Pancreas (tissue), 10 donors: ENCODE measurements around the gene RNF121. TPM values are rescaled to one million over a fixed set of nuclear protein-coding genes. Genes with fewer than 3 reads are reported as not detected.

Experiments used
- ATAC-seq, 4 donors: fragments of 200-7000 bp; cut with Tn5 transposase; one replicate each; pipeline versions ENCODE4 v1.8.0 to v1.9.1; 2020; ENCODE audit warnings: mild to moderate bottlenecking in 4 of 4, moderate library complexity in 4 of 4
- DNase-seq, 6 donors: peaks; one replicate each; pipeline ENCODE4 v3.0.0-alpha.2; 2020
- FAIRE-seq: peaks from 2 replicates; lab custom pipeline; 2012; peaks lifted over from hg19 to GRCh38; lab: Jason Lieb, UNC
- H3K27ac ChIP-seq, 4 donors: fragments of 200-600 bp; sonication (generic); 1 replicate in 3 of 4; 2 replicates in 1 of 4; pipeline versions ENCODE4 v1.5.0 to v1.8.0; 2020
- H3K27me3 ChIP-seq, 4 donors: fragments of 200-600 bp; one replicate each; pipeline ENCODE4 v1.8.0; 2021
- H3K36me3 ChIP-seq, 3 donors: fragments of 200-600 bp; sonication (generic) in 1 of 3; one replicate each; pipeline versions ENCODE4 v1.5.0 to v1.8.0; 2020 to 2021
- H3K4me1 ChIP-seq, 3 donors: fragments of 200-600 bp; one replicate each; pipeline ENCODE4 v1.8.0; 2021
- H3K4me3 ChIP-seq, 4 donors: fragments of 200-600 bp; sonication (generic) in 2 of 4; one replicate each; pipeline versions ENCODE4 v1.5.0 to v1.8.0; 2020 to 2021
- H3K9me3 ChIP-seq, 4 donors: fragments of 200-600 bp; one replicate each; pipeline ENCODE4 v1.8.0; 2021
- WGBS, 2 donors: extraction: QIAGEN DNeasy Blood & Tissue Kit; methylation state at CpG; one replicate each; pipeline ENCODE4 v1.1.7; 2013; 5-methylcytosine and 5-hydroxymethylcytosine counted together
- intact Hi-C, 3 donors: fragments of 100-400 bp; cut with DNase I; formaldehyde crosslinking; loops; one replicate each; pipeline versions ENCODE4 v1.11.1 to v1.14.2; 2022
- polyA plus RNA-seq, 2 donors: library from polyadenylated mRNA; stranded (reverse); fragments of 200-250 nt; gene quantifications; one replicate each; pipeline ENCODE4 v1.2.3, GENCODE V29; 2013
- total RNA-seq, 6 donors: library from RNA; stranded (reverse); fragmentation: NEBNext Ultra II Directional in 4 of 6; extraction: Animal tissue kit (Norgen Biotek cat#: 25700) in 4 of 6; gene quantifications; one replicate each; pipeline versions ENCODE4 v1.2.1 to v1.2.4, GENCODE V29; 2021 to 2023
- TF ChIP-seq, protein P1 (sequence below), 4 donors: fragments of 200-600 bp; sonication (generic) in 3 of 4; IDR thresholded peaks; one replicate each; pipeline versions ENCODE4 v1.5.0 to v1.8.0; 2021; ENCODE audit warnings: antibody characterized with exemption in 4 of 4
- donor health status: healthy with polysubstance abuse.
- donor health status: DM: no; HTN: no; CAD: no; lungs with moderate emphysema.
- donor health status: DM: no; HTN: no; CAD: no.
- donor health status: control.
- donor health status: control.
- donor health status: Bipolar disorder and iron deficiency.
- donor health status: DM: yes; HTN: yes; CAD: no.
- donor health status: DM: no; HTN: no; CAD: no.
- donor health status: DM: no; HTN: no; CAD: no.
- donor health status: DM: yes; HTN: yes; CAD: no.

RNF121 gene
- total and polyA plus RNA-seq, 8 donors: 10.9 to 20.7 (median 13.8) TPM

DNA sequence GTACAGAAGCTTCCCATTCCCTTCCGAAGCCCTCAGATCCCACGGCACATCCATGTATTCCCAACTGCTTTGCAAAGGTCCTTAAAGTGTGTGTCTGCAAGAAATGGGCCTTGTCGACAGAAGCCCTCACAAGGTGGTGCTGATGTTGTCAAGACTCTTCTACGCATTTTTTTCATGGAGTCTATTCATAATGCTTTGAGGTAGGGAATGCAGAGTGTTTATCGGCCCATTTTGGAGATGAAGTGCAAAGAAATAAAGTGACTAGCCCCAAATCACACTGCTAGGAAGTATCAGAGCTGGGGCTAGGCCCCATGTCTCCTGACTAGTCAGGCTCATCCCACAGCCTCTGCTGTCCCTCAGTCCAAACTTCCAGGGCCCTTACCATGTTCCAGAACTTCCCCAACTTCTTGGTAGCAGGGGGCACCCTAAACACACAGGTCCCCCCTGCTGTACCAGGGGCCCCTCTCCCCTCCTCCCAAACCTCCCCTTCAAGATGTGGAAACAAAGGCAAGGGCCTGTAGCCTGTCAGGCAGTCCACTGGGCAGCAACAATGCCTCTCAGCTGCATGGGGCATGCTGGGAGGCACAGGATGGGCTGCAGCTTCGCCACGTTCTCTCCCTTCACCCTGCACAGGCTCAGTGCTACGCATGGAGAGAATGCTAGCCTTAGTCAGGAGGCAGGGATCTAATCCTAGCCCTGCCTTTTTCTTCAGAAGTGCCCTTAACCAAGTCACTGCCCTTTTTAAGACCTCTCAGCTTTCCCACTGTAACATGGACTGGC lies 77.7 kb downstream of the RNF121 start:
- WGBS, 2 donors: 90% methylated on average over 8 of the region's 8 CpGs
- H3K4me3 ChIP-seq: no peak overlapping the region
- no peaks in the 10 kb centered on the region for H3K4me1 ChIP-seq
- no peak for DNase-seq
- intact Hi-C loops: no loop called here
- H3K36me3 ChIP-seq: peaks cover 4 to 91% (median 70%) of the 10 kb centered on the region in 3 donors
- ATAC-seq: no peak
- TF ChIP-seq, protein P1, sequence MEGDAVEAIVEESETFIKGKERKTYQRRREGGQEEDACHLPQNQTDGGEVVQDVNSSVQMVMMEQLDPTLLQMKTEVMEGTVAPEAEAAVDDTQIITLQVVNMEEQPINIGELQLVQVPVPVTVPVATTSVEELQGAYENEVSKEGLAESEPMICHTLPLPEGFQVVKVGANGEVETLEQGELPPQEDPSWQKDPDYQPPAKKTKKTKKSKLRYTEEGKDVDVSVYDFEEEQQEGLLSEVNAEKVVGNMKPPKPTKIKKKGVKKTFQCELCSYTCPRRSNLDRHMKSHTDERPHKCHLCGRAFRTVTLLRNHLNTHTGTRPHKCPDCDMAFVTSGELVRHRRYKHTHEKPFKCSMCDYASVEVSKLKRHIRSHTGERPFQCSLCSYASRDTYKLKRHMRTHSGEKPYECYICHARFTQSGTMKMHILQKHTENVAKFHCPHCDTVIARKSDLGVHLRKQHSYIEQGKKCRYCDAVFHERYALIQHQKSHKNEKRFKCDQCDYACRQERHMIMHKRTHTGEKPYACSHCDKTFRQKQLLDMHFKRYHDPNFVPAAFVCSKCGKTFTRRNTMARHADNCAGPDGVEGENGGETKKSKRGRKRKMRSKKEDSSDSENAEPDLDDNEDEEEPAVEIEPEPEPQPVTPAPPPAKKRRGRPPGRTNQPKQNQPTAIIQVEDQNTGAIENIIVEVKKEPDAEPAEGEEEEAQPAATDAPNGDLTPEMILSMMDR (IDR thresholded peaks at IDR 0.05): no peak
- no peak for FAIRE-seq
- no peaks in the 10 kb centered on the region for H3K27me3 ChIP-seq
- H3K27ac ChIP-seq: no peak overlapping the region
- no peaks in the 10 kb centered on the region for H3K9me3 ChIP-seq

DNA sequence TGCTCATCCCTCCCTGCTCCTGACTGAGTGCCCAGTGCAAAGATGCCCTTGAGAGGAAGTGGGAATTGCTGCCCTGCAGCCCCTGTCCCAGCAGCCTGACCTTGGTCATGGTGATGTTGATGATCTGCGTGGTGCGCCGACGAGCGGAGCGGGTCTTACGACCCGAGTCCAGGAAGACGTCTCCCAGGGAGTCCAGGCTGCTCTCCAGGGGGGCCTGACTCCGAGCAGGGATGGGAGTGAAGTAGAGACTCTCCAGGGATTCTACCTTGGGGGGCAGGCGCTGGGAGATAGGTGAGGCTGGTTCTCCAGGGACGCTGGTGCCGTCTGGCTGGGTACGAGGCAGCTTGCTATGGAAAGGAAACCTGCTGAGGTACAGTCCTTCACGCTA lies 78.2 kb downstream of the RNF121 start:
- H3K9me3 ChIP-seq: no peaks in the 10 kb centered on the region
- FAIRE-seq (no peak), ATAC-seq (no peak), DNase-seq (peak in 1 of 6 donors; percentile 48)
- no peaks in the 10 kb centered on the region for H3K4me1 ChIP-seq
- peaks cover 4 to 95% (median 71%) of the 10 kb centered on the region in 3 donors for H3K36me3 ChIP-seq
- H3K27ac ChIP-seq: no peak overlapping the region
- intact Hi-C loops: no loop called here
- H3K27me3 ChIP-seq: no peaks in the 10 kb centered on the region
- H3K4me3 ChIP-seq: no peak overlapping the region
- TF ChIP-seq, protein P1 (IDR thresholded peaks at IDR 0.05): no peak
- 87 to 89% methylated on average over 15 of the region's 15 CpGs for WGBS, 2 donors

DNA sequence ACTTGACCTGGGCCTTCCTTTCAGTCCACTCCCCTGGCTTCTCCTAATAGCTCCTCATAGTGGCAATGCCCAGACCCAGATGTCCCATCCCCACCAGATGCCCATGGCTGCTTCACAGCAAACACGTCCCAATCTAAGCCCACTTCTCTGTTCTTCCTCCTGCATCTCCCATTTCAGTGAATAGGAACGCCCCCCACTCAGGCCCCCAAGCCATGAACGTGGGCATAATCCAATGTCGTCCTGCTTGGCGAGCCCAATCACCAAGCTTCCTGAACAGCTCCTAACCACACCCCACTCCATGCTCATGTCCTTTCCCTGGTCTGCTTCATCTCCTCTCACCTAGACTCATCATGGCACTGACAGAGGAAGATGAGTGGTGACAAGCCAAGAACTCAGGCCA lies 78.7 kb downstream of the RNF121 start:
- 86 to 91% methylated on average over 5 of the region's 5 CpGs for WGBS, 2 donors
- Histone ChIP-seq H3K27me3 (no peaks in the 10 kb centered on the region), H3K9me3 (no peaks in the 10 kb centered on the region), H3K4me3 (no peak overlapping the region), H3K4me1 (no peaks in the 10 kb centered on the region), H3K27ac (no peak overlapping the region), H3K36me3 (peaks cover 4 to 98% (median 74%) of the 10 kb centered on the region in 3 donors)
- no peak for DNase-seq
- no peak for ATAC-seq
- TF ChIP-seq, protein P1 (IDR thresholded peaks at IDR 0.05): no peak
- intact Hi-C loops: no loop called here
- no peak for FAIRE-seq

DNA sequence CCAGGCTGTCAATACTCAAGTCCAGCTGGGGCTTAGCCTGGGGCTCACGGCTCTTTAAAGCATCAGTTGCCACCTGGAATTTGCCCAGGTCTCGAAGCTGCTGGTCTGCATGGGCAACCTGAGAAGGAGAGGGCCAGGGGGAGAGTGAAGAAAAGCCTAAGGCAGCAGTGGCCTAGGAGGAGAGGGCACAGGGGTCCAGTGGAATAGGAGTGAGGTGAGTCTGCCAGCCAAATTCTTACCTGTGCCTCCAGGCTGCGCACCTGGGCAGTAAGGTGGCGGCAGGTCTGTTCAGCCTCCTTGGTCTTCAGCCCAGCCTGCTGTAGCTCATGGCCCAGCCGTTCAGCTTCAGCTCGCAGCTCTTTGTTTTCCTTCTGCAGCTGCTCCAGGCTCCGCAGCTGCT lies 79.9 kb downstream of the RNF121 start:
- no peak for FAIRE-seq
- Histone ChIP-seq H3K27ac (no peak overlapping the region), H3K9me3 (no peaks in the 10 kb centered on the region), H3K4me1 (peaks cover 6 to 10% (median 7%) of the 10 kb centered on the region in 3 donors), H3K27me3 (no peaks in the 10 kb centered on the region), H3K4me3 (no peak overlapping the region), H3K36me3 (peaks cover 4 to 98% (median 71%) of the 10 kb centered on the region in 3 donors)
- TF ChIP-seq, protein P1 (IDR thresholded peaks at IDR 0.05): no peak
- no peak for ATAC-seq
- no peak for DNase-seq
- intact Hi-C loops: no loop called here
- 84 to 85% methylated on average over 7 of the region's 7 CpGs for WGBS, 2 donors

DNA sequence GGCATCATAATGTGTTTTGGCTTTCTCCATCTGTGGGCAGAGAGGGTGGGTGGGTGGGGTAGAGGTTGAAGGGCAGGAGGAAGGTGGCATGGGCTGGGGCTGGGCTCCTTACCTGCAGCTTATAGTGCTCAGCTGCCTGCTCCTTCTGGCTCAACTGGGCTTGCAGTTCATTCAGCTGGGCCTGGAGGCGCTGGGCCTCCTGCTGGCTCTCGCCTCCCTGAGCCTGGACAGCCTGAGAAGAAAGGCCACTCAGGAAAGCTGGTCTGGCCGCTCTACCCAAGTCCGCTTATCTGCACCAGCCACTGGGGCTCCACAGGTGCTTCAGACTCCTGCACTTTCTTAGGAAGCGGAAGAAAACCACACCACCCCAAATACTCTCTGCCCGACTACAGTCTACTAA lies 80.3 kb downstream of the RNF121 start:
- H3K36me3 ChIP-seq: peaks cover 4 to 98% (median 69%) of the 10 kb centered on the region in 3 donors
- H3K4me1 ChIP-seq: peaks cover 6 to 10% (median 9%) of the 10 kb centered on the region in 3 donors
- no peaks in the 10 kb centered on the region for H3K27me3 ChIP-seq
- intact Hi-C loops: no loop called here
- H3K9me3 ChIP-seq: no peaks in the 10 kb centered on the region
- no peak overlapping the region for H3K4me3 ChIP-seq
- no peak overlapping the region for H3K27ac ChIP-seq
- no peak for FAIRE-seq
- TF ChIP-seq, protein P1 (IDR thresholded peaks at IDR 0.05): no peak
- WGBS, 2 donors: 97 to 100% methylated on average over 4 to 6 of the region's 6 CpGs
- DNase-seq: no peak
- ATAC-seq: no peak
